ENCODE data around the gene MMP20.

- TF ChIP-seq POLR2A (IDR thresholded peaks at IDR 0.05) (no peak), CTCF (IDR thresholded peaks at IDR 0.05) (no peak), EP300 (IDR thresholded peaks at IDR 0.05; ENCODE audit: low read depth) (no peak)
Measured at GRCh38 chr11:102608699-102609098, 16.4 kb downstream of the MMP20 start.
